PC-3 (cell line): ENCODE data around the gene TRIL.

Experiments
- EZH2 ChIP-seq: fragments of 300-600 bp; sonication (generic); IDR thresholded peaks from one replicate; pipeline ENCODE4 v1.6.1; 2017; ENCODE audit warnings: antibody characterized with exemption, mild to moderate bottlenecking, low read length; ENCODE audit not compliant: unreplicated experiment
- EZH2phosphoT487 ChIP-seq: fragments of 300-600 bp; sonication (generic); IDR thresholded peaks from 2 replicates; pipeline ENCODE4 v1.6.1; 2018; ENCODE audit warnings: mild to moderate bottlenecking, antibody characterized with exemption, low read length, borderline replicate concordance
- TF ChIP-seq, protein P1 (sequence below): fragments of 300-600 bp; sonication (generic); conservative IDR thresholded peaks from 2 replicates; pipeline ENCODE4 v1.5.1; 2017; ENCODE audit warnings: antibody characterized with exemption, low read depth, mild to moderate bottlenecking, low read length

DNA sequence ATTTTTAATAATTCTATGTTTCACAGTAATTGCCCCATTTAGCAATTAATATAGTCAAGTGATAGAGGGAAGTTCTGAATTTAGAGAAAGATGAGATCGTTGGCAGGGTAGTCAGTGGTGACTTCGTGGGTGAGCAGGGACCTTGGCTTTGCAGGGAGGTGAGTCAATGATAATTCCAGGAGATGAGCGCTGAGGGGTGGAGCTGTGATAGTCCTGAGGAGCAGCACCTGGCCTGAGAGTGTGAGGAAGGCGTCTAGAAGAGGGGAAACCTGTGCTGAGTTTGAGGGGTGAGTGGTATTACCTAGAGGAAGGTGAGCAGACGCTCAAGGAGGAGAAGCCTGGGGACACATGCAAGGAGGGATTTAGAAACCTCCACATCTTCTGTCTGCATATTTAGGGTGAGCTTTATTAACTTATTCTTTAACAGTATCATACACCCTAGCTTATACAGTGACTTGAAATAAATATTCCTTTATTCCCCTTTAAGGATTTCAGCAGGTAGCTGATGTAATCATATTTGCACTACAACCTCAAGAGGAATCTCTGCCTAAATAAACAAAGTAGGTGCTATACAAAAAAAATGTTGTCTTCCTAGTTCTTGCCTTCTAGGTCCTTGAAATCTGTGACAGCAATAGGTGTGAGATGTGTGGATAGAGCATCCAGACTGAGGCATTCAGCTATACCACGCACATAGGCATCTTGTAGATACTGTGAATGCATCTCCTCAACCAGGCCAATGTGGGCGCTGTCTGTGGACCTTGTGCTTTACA is 2.1 kb upstream of the TRIL start:
- TF ChIP-seq, protein P1, sequence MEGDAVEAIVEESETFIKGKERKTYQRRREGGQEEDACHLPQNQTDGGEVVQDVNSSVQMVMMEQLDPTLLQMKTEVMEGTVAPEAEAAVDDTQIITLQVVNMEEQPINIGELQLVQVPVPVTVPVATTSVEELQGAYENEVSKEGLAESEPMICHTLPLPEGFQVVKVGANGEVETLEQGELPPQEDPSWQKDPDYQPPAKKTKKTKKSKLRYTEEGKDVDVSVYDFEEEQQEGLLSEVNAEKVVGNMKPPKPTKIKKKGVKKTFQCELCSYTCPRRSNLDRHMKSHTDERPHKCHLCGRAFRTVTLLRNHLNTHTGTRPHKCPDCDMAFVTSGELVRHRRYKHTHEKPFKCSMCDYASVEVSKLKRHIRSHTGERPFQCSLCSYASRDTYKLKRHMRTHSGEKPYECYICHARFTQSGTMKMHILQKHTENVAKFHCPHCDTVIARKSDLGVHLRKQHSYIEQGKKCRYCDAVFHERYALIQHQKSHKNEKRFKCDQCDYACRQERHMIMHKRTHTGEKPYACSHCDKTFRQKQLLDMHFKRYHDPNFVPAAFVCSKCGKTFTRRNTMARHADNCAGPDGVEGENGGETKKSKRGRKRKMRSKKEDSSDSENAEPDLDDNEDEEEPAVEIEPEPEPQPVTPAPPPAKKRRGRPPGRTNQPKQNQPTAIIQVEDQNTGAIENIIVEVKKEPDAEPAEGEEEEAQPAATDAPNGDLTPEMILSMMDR, result no peak
- TF ChIP-seq EZH2, result no peak
- TF ChIP-seq EZH2phosphoT487, result no peak
